Measurements from ENCODE around the gene GZMH. TPM values are rescaled to one million over a fixed set of nuclear protein-coding genes. Genes with fewer than 3 reads are reported as not detected.

GZMH gene
- total and polyA plus RNA-seq, 2 of the 8 experiments (the other 6 are each of a cell fraction or from before 2014, with no cell fraction given), result not detected

DNA sequence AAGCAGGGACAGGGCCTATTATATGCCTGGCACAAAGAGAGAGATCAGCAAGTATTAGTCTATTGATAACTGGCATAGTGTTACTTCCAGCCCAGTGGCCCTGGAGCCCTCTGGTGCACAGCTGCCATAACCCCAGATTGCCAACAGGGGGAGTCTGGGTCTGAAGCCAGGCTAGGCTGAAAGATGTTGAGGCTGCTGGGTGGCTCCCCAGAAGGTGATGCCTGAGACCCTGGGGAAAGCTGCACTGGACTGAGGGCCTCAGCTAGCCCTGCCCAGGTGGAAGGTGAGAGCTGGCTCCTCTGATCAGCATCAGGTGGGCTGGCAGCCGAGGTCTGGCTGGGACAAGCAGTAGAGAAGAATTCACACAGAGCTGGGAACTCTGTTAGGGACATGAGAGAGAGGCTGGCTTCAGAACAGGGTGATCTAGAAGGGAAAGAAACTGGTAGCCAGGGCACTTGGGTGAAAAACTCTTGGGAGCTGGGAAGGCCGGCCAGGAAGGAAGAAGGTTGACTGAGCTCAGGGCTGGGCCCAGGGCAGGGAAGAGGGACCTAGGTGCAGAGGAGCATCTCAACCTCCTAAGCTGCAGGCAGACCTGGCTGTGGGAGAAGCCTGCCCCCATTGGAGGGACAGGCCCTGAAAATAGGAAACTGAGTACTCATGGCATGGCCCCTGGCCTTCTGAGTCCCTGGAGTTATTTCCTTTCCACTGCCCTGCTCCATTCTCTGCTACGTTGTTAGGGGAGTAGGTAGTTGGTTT is 3.9 kb downstream of the GZMH start:
- H3K23me2 ChIP-seq (ENCODE audit: low read depth, low read length), result 0 out of 2 replicates have a peak, but pooled peaks cover 2% of the 10 kb centered on the region
- H2BK12ac ChIP-seq (ENCODE audit: low read depth, low read length), result no peak overlapping the region
- no peaks in the 10 kb centered on the region for H3K4me1 ChIP-seq (replicated peaks in 1 of 4; ENCODE audit: control insufficient read depth in 3 of 4, insufficient read depth in 4 of 4, low read length in 3 of 4)
- no peaks in the 10 kb centered on the region for H3K79me2 ChIP-seq (ENCODE audit: control insufficient read depth in 1 of 2, insufficient read depth in 2 of 2, low read length in 2 of 2)
- no peak overlapping the region for H3K56ac ChIP-seq (replicated peaks; ENCODE audit: insufficient read length, low read depth, low read length)
- H3K36me3 ChIP-seq (ENCODE audit: control insufficient read depth in 2 of 4, insufficient read depth in 4 of 4, low read length in 3 of 4), result no peaks in the 10 kb centered on the region
- 64% methylated on average over 3 of the region's 3 CpGs; no CpG with 5 or more reads in 1 of the 2 experiments for WGBS, 2 experiments (ENCODE audit: extremely low coverage in 1 of 2, insufficient coverage in 1 of 2, insufficient read length in 1 of 2, insufficient replicate concordance in 2 of 2, low coverage in 1 of 2, low lambda C conversion rate in 2 of 2, missing lambda C conversion rate in 1 of 2)
- CTCF ChIA-PET (ENCODE audit: partially characterized antibody), result interaction anchor here (0.7 to 1.9 kb wide), 11 partner anchors 8 to 122 kb away, joined by 3 to 7 read pairs (median 4); no protein-coding TSS in a partner anchor
- H3K4ac ChIP-seq (replicated peaks; ENCODE audit: insufficient read length, low read depth, low read length), result no peak overlapping the region
- H4K5ac ChIP-seq (ENCODE audit: insufficient read length, low read depth, low read length), result no peak overlapping the region
- no peaks in the 10 kb centered on the region for H3K79me1 ChIP-seq (ENCODE audit: low read depth, low read length)
- no peak overlapping the region for H3K4me2 ChIP-seq (ENCODE audit: insufficient read depth in 1 of 2, low read depth in 2 of 2, low read length in 2 of 2)
- H2BK120ac ChIP-seq (replicated peaks; ENCODE audit: low read depth, low read length), result no peak overlapping the region
- POLR2A ChIA-PET (ENCODE audit: partially characterized antibody), result no interaction called here
- H4K8ac ChIP-seq (ENCODE audit: extremely low read depth, insufficient read depth, low read length), result no peak overlapping the region
- H4K91ac ChIP-seq (replicated peaks; ENCODE audit: insufficient read length, low read length), result no peak overlapping the region
- H3K18ac ChIP-seq (ENCODE audit: extremely low read depth, low read length), result no peak overlapping the region
- FAIRE-seq, result no peak
- no peak overlapping the region for H3K4me3 ChIP-seq (ENCODE audit: extremely low read depth in 1 of 4, insufficient read depth in 2 of 4, low read depth in 3 of 4, low read length in 4 of 4)
- H4K20me1 ChIP-seq (replicated peaks in 1 of 2; ENCODE audit: control insufficient read depth in 1 of 2, insufficient read depth in 2 of 2, low read length in 2 of 2), result no peaks in the 10 kb centered on the region
- no peak overlapping the region for H2BK15ac ChIP-seq (ENCODE audit: low read length)
- H3K27ac ChIP-seq (ENCODE audit: low read depth, low read length), result no peak overlapping the region
- no peak overlapping the region for H3K9ac ChIP-seq (replicated peaks in 1 of 4; ENCODE audit: extremely low read depth in 1 of 4, low read depth in 3 of 4, low read length in 3 of 4)
- 0 out of 2 replicates have a peak overlapping the region, but pooled peaks have one; percentile 28 for H2AFZ ChIP-seq (ENCODE audit: low read length)
- peaks cover 3 to 12% of the 10 kb centered on the region in 2 experiments; a peak in 3 of 4 replicates for H3K9me3 ChIP-seq (ENCODE audit: insufficient read depth in 2 of 2, low read depth in 1 of 2, low read length in 1 of 2)
- H2BK20ac ChIP-seq (ENCODE audit: low read length), result no peak overlapping the region
- TF ChIP-seq RAD21 (IDR thresholded peaks at IDR 0.05 in 1 of 2, conservative IDR thresholded peaks at IDR 0.05 in 1 of 2; ENCODE audit: low read depth in 2 of 2, low read length in 2 of 2), result peak; percentile 47 to 71
- TF ChIP-seq JUND (IDR thresholded peaks at IDR 0.05; ENCODE audit: low read length), result no peak
- TF ChIP-seq, protein P1, sequence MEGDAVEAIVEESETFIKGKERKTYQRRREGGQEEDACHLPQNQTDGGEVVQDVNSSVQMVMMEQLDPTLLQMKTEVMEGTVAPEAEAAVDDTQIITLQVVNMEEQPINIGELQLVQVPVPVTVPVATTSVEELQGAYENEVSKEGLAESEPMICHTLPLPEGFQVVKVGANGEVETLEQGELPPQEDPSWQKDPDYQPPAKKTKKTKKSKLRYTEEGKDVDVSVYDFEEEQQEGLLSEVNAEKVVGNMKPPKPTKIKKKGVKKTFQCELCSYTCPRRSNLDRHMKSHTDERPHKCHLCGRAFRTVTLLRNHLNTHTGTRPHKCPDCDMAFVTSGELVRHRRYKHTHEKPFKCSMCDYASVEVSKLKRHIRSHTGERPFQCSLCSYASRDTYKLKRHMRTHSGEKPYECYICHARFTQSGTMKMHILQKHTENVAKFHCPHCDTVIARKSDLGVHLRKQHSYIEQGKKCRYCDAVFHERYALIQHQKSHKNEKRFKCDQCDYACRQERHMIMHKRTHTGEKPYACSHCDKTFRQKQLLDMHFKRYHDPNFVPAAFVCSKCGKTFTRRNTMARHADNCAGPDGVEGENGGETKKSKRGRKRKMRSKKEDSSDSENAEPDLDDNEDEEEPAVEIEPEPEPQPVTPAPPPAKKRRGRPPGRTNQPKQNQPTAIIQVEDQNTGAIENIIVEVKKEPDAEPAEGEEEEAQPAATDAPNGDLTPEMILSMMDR (IDR thresholded peaks at IDR 0.05; ENCODE audit: control extremely low read depth in 1 of 3, insufficient read depth in 1 of 3, low read depth in 1 of 3, low read length in 3 of 3), result peak; percentile 82 to 89 (median 87)
- TF ChIP-seq POU5F1 (IDR thresholded peaks at IDR 0.05; ENCODE audit: low read depth, low read length), result no peak
- TF ChIP-seq, protein P2, sequence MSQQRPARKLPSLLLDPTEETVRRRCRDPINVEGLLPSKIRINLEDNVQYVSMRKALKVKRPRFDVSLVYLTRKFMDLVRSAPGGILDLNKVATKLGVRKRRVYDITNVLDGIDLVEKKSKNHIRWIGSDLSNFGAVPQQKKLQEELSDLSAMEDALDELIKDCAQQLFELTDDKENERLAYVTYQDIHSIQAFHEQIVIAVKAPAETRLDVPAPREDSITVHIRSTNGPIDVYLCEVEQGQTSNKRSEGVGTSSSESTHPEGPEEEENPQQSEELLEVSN (IDR thresholded peaks at IDR 0.05), result no peak
- no peak for TF ChIP-seq GTF2F1 (IDR thresholded peaks at IDR 0.05; ENCODE audit: borderline replicate concordance, low read depth, low read length)
- no peak for TF ChIP-seq PHF8 (conservative IDR thresholded peaks at IDR 0.05; ENCODE audit: low read depth, low read length)
- peak; percentile 21 to 81 for DNase-seq (ENCODE audit: low read depth in 1 of 2, low spot score in 2 of 2)
- no peak overlapping the region for H2AK5ac ChIP-seq (ENCODE audit: low read depth, low read length)
- no peak overlapping the region for H2BK5ac ChIP-seq (ENCODE audit: low read depth, low read length)
- H3K14ac ChIP-seq (ENCODE audit: insufficient read length), result no peak overlapping the region
- H3K27me3 ChIP-seq (replicated peaks in 1 of 4; ENCODE audit: control insufficient read depth in 3 of 4, extremely low read depth in 1 of 4, insufficient read depth in 3 of 4, low read length in 3 of 4), result no peaks in the 10 kb centered on the region
- no peak overlapping the region for H3K23ac ChIP-seq (ENCODE audit: insufficient read length)
